B cell (primary cell): ENCODE results near the gene PSME1. TPM values are rescaled to one million over a fixed set of nuclear protein-coding genes. Genes with fewer than 3 reads are reported as not detected.

ENCODE experiments used
- ATAC-seq: fragments of 200-7000 bp; cut with Tn5 transposase; one replicate; pipeline ENCODE4 v1.10.0; 2021; ENCODE audit warnings: low read depth, mild to moderate bottlenecking, moderate number of reproducible peaks, moderate library complexity
- CTCF ChIA-PET: fragments of 350-600 bp; sonication (Branson Sonifier 250); formaldehyde crosslinking; loops from one replicate; lab custom pipeline; 2021; ENCODE audit warnings: antibody characterized with exemption, inconsistent platforms; lab: Charles Lee
- POLR2A ChIA-PET: fragments of 350-600 bp; sonication (Branson Sonifier 250); formaldehyde crosslinking; loops from one replicate; lab custom pipeline; 2021; ENCODE audit warnings: antibody characterized with exemption; lab: Charles Lee
- DNase-seq: peaks from one replicate; pipeline ENCODE4 v3.0.0; 2013
- H2AFZ ChIP-seq: 2 replicates; pipeline ENCODE4 v1.6.1; 2012; ENCODE audit warnings: mild to moderate bottlenecking, low read depth, low read length; ENCODE audit not compliant: insufficient read depth, poor library complexity, severe bottlenecking
- H3K27ac ChIP-seq, 2 donors: 1 replicate in 1 of 2; 2 replicates in 1 of 2; pipeline ENCODE4 v1.5.1; 2012 to 2013; ENCODE audit warnings: low read length in 2 of 2, mild to moderate bottlenecking in 2 of 2, moderate library complexity in 1 of 2
- H3K27me3 ChIP-seq, 4 experiments: fragments of 200-600 bp in 1 of 4; sonication (generic) in 1 of 4; replicated peaks in 1 of 4; 1 replicate in 2 of 4; 2 replicates in 2 of 4; pipeline versions ENCODE4 v1.6.1 to v1.7.0; 2013 to 2016; ENCODE audit warnings: low read length in 3 of 4, mild to moderate bottlenecking in 2 of 4, mixed read lengths in 1 of 4, moderate library complexity in 1 of 4; ENCODE audit not compliant: insufficient read depth in 4 of 4, control insufficient read depth in 3 of 4; ENCODE audit errors: control extremely low read depth in 1 of 4
- H3K36me3 ChIP-seq, 2 experiments: replicated peaks in 1 of 2; 1 replicate in 1 of 2; 2 replicates in 1 of 2; pipeline versions ENCODE4 v1.6.1 to v1.7.1; 2013; ENCODE audit warnings: low read length in 1 of 2; ENCODE audit not compliant: insufficient read depth in 2 of 2, control insufficient read depth in 1 of 2; ENCODE audit errors: control extremely low read depth in 1 of 2, extremely low read depth in 1 of 2
- H3K4me1 ChIP-seq, 2 donors: fragments of 200-600 bp in 1 of 2; sonication (generic) in 1 of 2; 1 replicate in 1 of 2; 2 replicates in 1 of 2; pipeline versions ENCODE4 v1.5.1 to v1.6.1; 2013 to 2017; ENCODE audit warnings: low read length in 2 of 2; ENCODE audit not compliant: control insufficient read depth in 2 of 2, insufficient read depth in 2 of 2
- H3K4me2 ChIP-seq: replicated peaks from 2 replicates; pipeline ENCODE3; 2012; ENCODE audit warnings: mild to moderate bottlenecking, low read depth, low read length; ENCODE audit not compliant: poor library complexity, severe bottlenecking
- H3K4me3 ChIP-seq, 5 experiments: fragments of 200-600 bp in 1 of 5; sonication (generic) in 1 of 5; 1 replicate in 3 of 5; 2 replicates in 2 of 5; pipeline versions ENCODE4 v1.5.1 to v1.7.0; 2011 to 2016; ENCODE audit warnings: low read length in 4 of 5, mild to moderate bottlenecking in 4 of 5, low read depth in 2 of 5, control low read depth in 1 of 5, moderate library complexity in 1 of 5; ENCODE audit not compliant: insufficient read depth in 1 of 5; ENCODE audit errors: control extremely low read depth in 1 of 5, extremely low read depth in 1 of 5
- H3K79me2 ChIP-seq: fragments of 200-600 bp; sonication (generic); one replicate; pipeline ENCODE4 v1.6.0; 2016; ENCODE audit warnings: low read length; ENCODE audit not compliant: control insufficient read depth, insufficient read depth
- H3K9ac ChIP-seq: fragments of 200-600 bp; sonication (generic); 2 replicates; pipeline ENCODE4 v1.6.1; 2017; ENCODE audit warnings: mild to moderate bottlenecking, low read length, moderate library complexity
- H3K9me3 ChIP-seq, 3 donors: one replicate each; pipeline versions ENCODE4 v1.6.1 to v1.7.1; 2013; ENCODE audit warnings: low read length in 2 of 3; ENCODE audit not compliant: control insufficient read depth in 2 of 3, insufficient read depth in 1 of 3; ENCODE audit errors: control extremely low read depth in 1 of 3
- H4K20me1 ChIP-seq: 2 replicates; pipeline ENCODE4 v1.6.0; 2012; ENCODE audit warnings: mild to moderate bottlenecking, low read length; ENCODE audit not compliant: insufficient read depth, control insufficient read depth, poor library complexity, severe bottlenecking
- H3K27ac Mint-ChIP-seq: one replicate; pipeline ENCODE4 v1.8.0; 2021; ENCODE audit warnings: mixed read lengths
- H3K27me3 Mint-ChIP-seq: one replicate; pipeline ENCODE4 v1.8.0; 2021; ENCODE audit warnings: mixed read lengths
- H3K4me1 Mint-ChIP-seq: one replicate; pipeline ENCODE4 v1.8.0; 2021; ENCODE audit warnings: mixed read lengths
- H3K4me3 Mint-ChIP-seq: one replicate; pipeline ENCODE4 v1.8.0; 2021; ENCODE audit warnings: mixed read lengths
- H3K9me3 Mint-ChIP-seq: one replicate; pipeline ENCODE4 v1.8.0; 2022; ENCODE audit warnings: mixed read lengths; ENCODE audit not compliant: insufficient read depth
- EZH2 ChIP-seq: IDR thresholded peaks from 2 replicates; pipeline ENCODE4 v1.6.1; 2012; ENCODE audit warnings: borderline replicate concordance, low read depth, mild to moderate bottlenecking, moderate library complexity, low read length; ENCODE audit not compliant: insufficient read depth, poor library complexity, severe bottlenecking
- whole genome bisulfite sequencing: methylation state at CpG from one replicate; pipeline ENCODE4 v1.1.5; 2013; ENCODE audit warnings: missing lambda C conversion rate; ENCODE audit not compliant: insufficient coverage; 5-methylcytosine and 5-hydroxymethylcytosine counted together
- intact Hi-C: fragments of 100-400 bp; cut with micrococcal nuclease; formaldehyde crosslinking; loops from one replicate; pipeline ENCODE4 v1.10.0; 2022
- polyA plus RNA-seq: library from polyadenylated mRNA; depleted of rRNA; stranded (reverse); fragments of >200 nt; gene quantifications from 2 replicates; pipeline ENCODE4 v1.2.3, GENCODE V29; 2012
- total RNA-seq, 2 donors: library from RNA; stranded (reverse); fragments of 120-200 nt in 1 of 2; gene quantifications; 1 replicate in 1 of 2; 2 replicates in 1 of 2; pipeline versions ENCODE4 v1.2.3 to v1.2.4, GENCODE V29; 2013 to 2022
- TF ChIP-seq, protein P1 (sequence below): fragments of 200-600 bp; IDR thresholded peaks from one replicate; pipeline ENCODE4 v1.8.0; 2022; ENCODE audit warnings: antibody characterized with exemption, mild to moderate bottlenecking

The PSME1 gene
- total and polyA plus RNA-seq, 2 donors (not counting 1 experiment from before 2014, with no cell fraction given): 237 to 257 TPM

- H3K4me3 Mint-ChIP-seq: peak overlapping the region; percentile 65
- POLR2A ChIA-PET: interaction anchor here (0.6 to 1.0 kb wide), 3 partner anchors 8 to 55 kb away, joined by 3 to 4 read pairs (median 3); partner anchors contain the start of genes DCAF11, NRL and PSME2
- no peaks in the 10 kb centered on the region for H3K9me3 Mint-ChIP-seq
- no peaks in the 10 kb centered on the region for H3K27me3 Mint-ChIP-seq
- intact Hi-C loops: no loop called here
- no peak for DNase-seq
- Histone ChIP-seq H2AFZ (no peak overlapping the region), H3K4me2 (no peak overlapping the region), H3K27ac (no peak overlapping the region), H3K4me1 (peaks cover 27 to 41% of the 10 kb centered on the region in 2 donors), H3K9ac (no peak overlapping the region), H3K9me3 (no peaks in the 10 kb centered on the region), H3K79me2 (peaks cover 62% of the 10 kb centered on the region), H3K36me3 (peaks cover 0 to 34% of the 10 kb centered on the region in 2 experiments), H4K20me1 (peaks cover 16% of the 10 kb centered on the region), H3K4me3 (no peak overlapping the region), H3K27me3 (no peaks in the 10 kb centered on the region)
- CTCF ChIA-PET: interaction anchor here (0.7 to 4.6 kb wide), 5 partner anchors 14 to 195 kb away, joined by 3 to 43 read pairs (median 9); partner anchors contain the start of genes DCAF11, IRF9 and NRL
- ATAC-seq: no peak
- H3K4me1 Mint-ChIP-seq: peaks cover 58% of the 10 kb centered on the region
- TF ChIP-seq, protein P1, sequence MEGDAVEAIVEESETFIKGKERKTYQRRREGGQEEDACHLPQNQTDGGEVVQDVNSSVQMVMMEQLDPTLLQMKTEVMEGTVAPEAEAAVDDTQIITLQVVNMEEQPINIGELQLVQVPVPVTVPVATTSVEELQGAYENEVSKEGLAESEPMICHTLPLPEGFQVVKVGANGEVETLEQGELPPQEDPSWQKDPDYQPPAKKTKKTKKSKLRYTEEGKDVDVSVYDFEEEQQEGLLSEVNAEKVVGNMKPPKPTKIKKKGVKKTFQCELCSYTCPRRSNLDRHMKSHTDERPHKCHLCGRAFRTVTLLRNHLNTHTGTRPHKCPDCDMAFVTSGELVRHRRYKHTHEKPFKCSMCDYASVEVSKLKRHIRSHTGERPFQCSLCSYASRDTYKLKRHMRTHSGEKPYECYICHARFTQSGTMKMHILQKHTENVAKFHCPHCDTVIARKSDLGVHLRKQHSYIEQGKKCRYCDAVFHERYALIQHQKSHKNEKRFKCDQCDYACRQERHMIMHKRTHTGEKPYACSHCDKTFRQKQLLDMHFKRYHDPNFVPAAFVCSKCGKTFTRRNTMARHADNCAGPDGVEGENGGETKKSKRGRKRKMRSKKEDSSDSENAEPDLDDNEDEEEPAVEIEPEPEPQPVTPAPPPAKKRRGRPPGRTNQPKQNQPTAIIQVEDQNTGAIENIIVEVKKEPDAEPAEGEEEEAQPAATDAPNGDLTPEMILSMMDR: no peak
- no peak for TF ChIP-seq EZH2
- WGBS: 95% methylated on average over 11 of the region's 13 CpGs
- peak overlapping the region; percentile 47 for H3K27ac Mint-ChIP-seq
Observed at GRCh38 chr14:24138396-24139271, 2.6 kb downstream of the PSME1 start.
